ENCODE data around the gene ZNF408.

Gene ZNF408

GRCh38 chr11:46725338-46726205, 24.7 kb downstream of the ZNF408 start:
- Histone ChIP-seq H3K4me1 (ENCODE audit: insufficient read depth, low read length) (no peaks in the 10 kb centered on the region), H4K20me1 (ENCODE audit: insufficient read depth, low read length) (no peaks in the 10 kb centered on the region), H3K36me3 (ENCODE audit: insufficient read depth, low read length) (no peaks in the 10 kb centered on the region), H3K4me2 (ENCODE audit: insufficient read depth, low read length) (no peak overlapping the region), H3K4me3 (ENCODE audit: low read depth in 1 of 2, low read length in 2 of 2) (no peak overlapping the region), H3K27me3 (ENCODE audit: insufficient read depth, low read length, poor library complexity) (no peaks in the 10 kb centered on the region), H3K27ac (ENCODE audit: low read length) (no peak overlapping the region), H2AFZ (ENCODE audit: low read depth, low read length) (no peak overlapping the region), H3K9ac (ENCODE audit: low read depth, low read length) (no peak overlapping the region), H3K9me3 (ENCODE audit: insufficient read depth, low read length, severe bottlenecking) (no peaks in the 10 kb centered on the region), H3K79me2 (ENCODE audit: insufficient read depth, low read length) (no peaks in the 10 kb centered on the region)
- TF ChIP-seq CTCF (IDR thresholded peaks at IDR 0.05; ENCODE audit: borderline replicate concordance, extremely low read depth, low read length, poor library complexity, severe bottlenecking): no peak
- no peak for TF ChIP-seq EZH2 (IDR thresholded peaks at IDR 0.05; ENCODE audit: borderline replicate concordance, low read depth, low read length, severe bottlenecking)
- no peak for ATAC-seq (ENCODE audit: insufficient read depth, low read depth)
- DNase-seq: no peak

- Histone ChIP-seq H3K27ac (ENCODE audit: low read length) (no peak overlapping the region), H3K79me2 (ENCODE audit: insufficient read depth, low read length) (no peaks in the 10 kb centered on the region), H4K20me1 (ENCODE audit: insufficient read depth, low read length) (no peaks in the 10 kb centered on the region), H3K27me3 (ENCODE audit: insufficient read depth, low read length, poor library complexity) (no peaks in the 10 kb centered on the region), H3K9ac (ENCODE audit: low read depth, low read length) (no peak overlapping the region), H3K36me3 (ENCODE audit: insufficient read depth, low read length) (no peaks in the 10 kb centered on the region), H3K4me1 (ENCODE audit: insufficient read depth, low read length) (no peaks in the 10 kb centered on the region), H3K4me2 (ENCODE audit: insufficient read depth, low read length) (no peak overlapping the region), H2AFZ (ENCODE audit: low read depth, low read length) (no peak overlapping the region), H3K4me3 (ENCODE audit: low read depth in 1 of 2, low read length in 2 of 2) (no peak overlapping the region), H3K9me3 (ENCODE audit: insufficient read depth, low read length, severe bottlenecking) (no peaks in the 10 kb centered on the region)
- TF ChIP-seq EZH2 (IDR thresholded peaks at IDR 0.05; ENCODE audit: borderline replicate concordance, low read depth, low read length, severe bottlenecking) (no peak), CTCF (IDR thresholded peaks at IDR 0.05; ENCODE audit: borderline replicate concordance, extremely low read depth, low read length, poor library complexity, severe bottlenecking) (no peak)
- ATAC-seq (ENCODE audit: insufficient read depth, low read depth) (no peak), DNase-seq (no peak)
These were observed 25.5 kb downstream of the ZNF408 start for GRCh38 chr11:46726206-46726862.

GRCh38 chr11:46727952-46728658, 27.3 kb downstream of the ZNF408 start:
- ATAC-seq (ENCODE audit: insufficient read depth, low read depth) (no peak), DNase-seq (no peak)
- H3K36me3 ChIP-seq (ENCODE audit: insufficient read depth, low read length): no peaks in the 10 kb centered on the region
- H3K9ac ChIP-seq (ENCODE audit: low read depth, low read length): no peak overlapping the region
- no peak for TF ChIP-seq EZH2 (IDR thresholded peaks at IDR 0.05; ENCODE audit: borderline replicate concordance, low read depth, low read length, severe bottlenecking)
- no peak for TF ChIP-seq CTCF (IDR thresholded peaks at IDR 0.05; ENCODE audit: borderline replicate concordance, extremely low read depth, low read length, poor library complexity, severe bottlenecking)
- H2AFZ ChIP-seq (ENCODE audit: low read depth, low read length): no peak overlapping the region
- no peaks in the 10 kb centered on the region for H3K79me2 ChIP-seq (ENCODE audit: insufficient read depth, low read length)
- H3K9me3 ChIP-seq (ENCODE audit: insufficient read depth, low read length, severe bottlenecking): no peaks in the 10 kb centered on the region
- no peak overlapping the region for H3K4me2 ChIP-seq (ENCODE audit: insufficient read depth, low read length)
- no peaks in the 10 kb centered on the region for H4K20me1 ChIP-seq (ENCODE audit: insufficient read depth, low read length)
- H3K4me1 ChIP-seq (ENCODE audit: insufficient read depth, low read length): no peaks in the 10 kb centered on the region
- H3K27ac ChIP-seq (ENCODE audit: low read length): no peak overlapping the region
- H3K4me3 ChIP-seq (ENCODE audit: low read depth in 1 of 2, low read length in 2 of 2): no peak overlapping the region
- no peaks in the 10 kb centered on the region for H3K27me3 ChIP-seq (ENCODE audit: insufficient read depth, low read length, poor library complexity)

Data from DND-41 (cell line).